Vagina (tissue), 2 donors: ENCODE results near the gene TLE3.

Experiments used
- POLR2A ChIP-seq, 2 donors: fragments of 450-650 bp; IDR thresholded peaks; one replicate each; pipeline ENCODE4 v1.6.1; 2017; ENCODE audit warnings: antibody characterized with exemption in 2 of 2, mild to moderate bottlenecking in 2 of 2, moderate library complexity in 2 of 2
- POLR2AphosphoS5 ChIP-seq, 2 donors: sonication (generic); formaldehyde crosslinking; IDR thresholded peaks; one replicate each; pipeline ENCODE4 v1.9.0; 2017; ENCODE audit warnings: antibody characterized with exemption in 2 of 2, mild to moderate bottlenecking in 2 of 2, low read depth in 1 of 2; ENCODE audit not compliant: insufficient read depth in 1 of 2
- TF ChIP-seq, protein P1 (sequence below), 3 experiments: fragments of 450-650 bp in 2 of 3; fragments of 200-600 bp in 1 of 3; sonication (generic) in 1 of 3; IDR thresholded peaks; one replicate each; pipeline ENCODE4 v1.5.1; 2017 to 2019; ENCODE audit warnings: antibody characterized with exemption in 3 of 3, mild to moderate bottlenecking in 2 of 3, moderate library complexity in 2 of 3

DNA sequence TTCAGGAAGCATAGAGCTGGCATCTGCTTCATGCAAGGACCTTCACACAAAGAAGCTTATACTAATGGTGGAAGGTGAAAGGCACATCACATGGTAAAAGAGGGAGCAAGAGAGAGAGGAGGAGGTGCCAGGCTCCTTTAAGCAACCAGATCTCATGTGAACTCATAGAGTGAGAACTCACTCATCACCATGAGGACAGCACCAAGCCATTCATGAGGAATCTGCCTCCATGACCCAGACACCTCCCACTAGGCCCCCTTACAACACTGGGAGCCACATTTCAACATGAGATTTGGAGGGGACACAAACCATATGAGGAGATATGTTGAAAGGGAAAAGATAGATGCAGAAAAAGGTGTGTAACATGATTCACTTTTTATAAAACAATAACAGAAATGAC is 48.4 kb upstream of the TLE3 start:
- TF ChIP-seq POLR2A (IDR thresholded peaks at IDR 0.05) (no peak), POLR2AphosphoS5 (IDR thresholded peaks at IDR 0.05; ENCODE audit: insufficient read depth in 1 of 2, low read depth in 1 of 2) (no peak)
- TF ChIP-seq, protein P1, sequence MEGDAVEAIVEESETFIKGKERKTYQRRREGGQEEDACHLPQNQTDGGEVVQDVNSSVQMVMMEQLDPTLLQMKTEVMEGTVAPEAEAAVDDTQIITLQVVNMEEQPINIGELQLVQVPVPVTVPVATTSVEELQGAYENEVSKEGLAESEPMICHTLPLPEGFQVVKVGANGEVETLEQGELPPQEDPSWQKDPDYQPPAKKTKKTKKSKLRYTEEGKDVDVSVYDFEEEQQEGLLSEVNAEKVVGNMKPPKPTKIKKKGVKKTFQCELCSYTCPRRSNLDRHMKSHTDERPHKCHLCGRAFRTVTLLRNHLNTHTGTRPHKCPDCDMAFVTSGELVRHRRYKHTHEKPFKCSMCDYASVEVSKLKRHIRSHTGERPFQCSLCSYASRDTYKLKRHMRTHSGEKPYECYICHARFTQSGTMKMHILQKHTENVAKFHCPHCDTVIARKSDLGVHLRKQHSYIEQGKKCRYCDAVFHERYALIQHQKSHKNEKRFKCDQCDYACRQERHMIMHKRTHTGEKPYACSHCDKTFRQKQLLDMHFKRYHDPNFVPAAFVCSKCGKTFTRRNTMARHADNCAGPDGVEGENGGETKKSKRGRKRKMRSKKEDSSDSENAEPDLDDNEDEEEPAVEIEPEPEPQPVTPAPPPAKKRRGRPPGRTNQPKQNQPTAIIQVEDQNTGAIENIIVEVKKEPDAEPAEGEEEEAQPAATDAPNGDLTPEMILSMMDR (IDR thresholded peaks at IDR 0.05), result no peak
